ENCODE measurements around the gene ANXA7.
"Not testable (repeated sequence)": the region's sequence is repeated elsewhere in the genome, so short reads cannot be mapped to it uniquely, and the experiment has no call there.

The ANXA7 gene

GRCh38 chr10:73339436-73339835 is 74.4 kb downstream of the ANXA7 start:
- DNase-seq (ENCODE audit: low read depth in 3 of 3): no peak

- DNase-seq (ENCODE audit: low read depth in 3 of 3): no peak
Measured at GRCh38 chr10:73338801-73339368, 75.0 kb downstream of the ANXA7 start.

- DNase-seq (ENCODE audit: low read depth in 3 of 3): no peak
Measured at GRCh38 chr10:73333202-73333601, 80.7 kb downstream of the ANXA7 start.

GRCh38 chr10:73332379-73332778 is 81.5 kb downstream of the ANXA7 start:
- DNase-seq (ENCODE audit: low read depth in 3 of 3): no peak

- not testable (repeated sequence) for DNase-seq (ENCODE audit: low read depth in 3 of 3)
Measured at GRCh38 chr10:73328523-73328922, 85.3 kb downstream of the ANXA7 start.

- not testable (repeated sequence) for DNase-seq (ENCODE audit: low read depth in 3 of 3)
Measured at GRCh38 chr10:73325290-73325689, 88.6 kb downstream of the ANXA7 start.

All from stimulated activated CD4-positive, alpha-beta T cell treated with anti-CD3 and anti-CD28 coated beads, TNF-alpha, amount 100 ng/mL, for 24 hours (primary cell).